WTC11 (cell line): ENCODE measurements around the gene KDF1.

Experiments
- E2F5 ChIP-seq: sonication (generic); formaldehyde crosslinking; IDR thresholded peaks from 2 replicates; pipeline ENCODE4 v1.8.1; 2022; ENCODE audit warnings: mild to moderate bottlenecking, moderate library complexity, missing genetic modification reagents
- HMGXB4 ChIP-seq: sonication (generic); formaldehyde crosslinking; IDR thresholded peaks from 2 replicates; pipeline ENCODE4 v1.8.1; 2023; ENCODE audit warnings: mild to moderate bottlenecking, moderate library complexity, missing genetic modification reagents
- TF ChIP-seq, protein P1 (sequence below): fragments of 200-600 bp; IDR thresholded peaks from 2 replicates; pipeline ENCODE4 v1.8.0; 2022; ENCODE audit warnings: antibody characterized with exemption

DNA sequence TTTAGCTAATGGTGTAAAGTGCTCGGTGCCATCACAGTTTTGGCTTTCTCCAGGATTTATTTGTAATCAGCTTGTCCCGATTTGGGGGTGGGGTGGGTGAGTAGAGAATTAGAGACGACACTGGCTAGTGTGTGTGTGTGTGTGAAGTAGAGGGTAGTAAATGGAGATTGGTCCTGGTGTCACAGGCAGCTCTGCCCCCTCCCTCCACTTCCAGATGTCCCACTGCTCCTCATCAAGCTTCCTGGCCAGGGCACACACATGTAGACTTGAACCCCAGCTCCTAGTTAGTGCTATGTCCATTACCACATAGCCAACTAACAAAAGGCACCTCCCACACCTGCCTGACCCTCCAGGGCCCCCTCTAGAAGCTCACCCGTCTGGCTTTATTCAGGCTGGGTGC is 36.4 kb upstream of the KDF1 start:
- TF ChIP-seq, protein P1, sequence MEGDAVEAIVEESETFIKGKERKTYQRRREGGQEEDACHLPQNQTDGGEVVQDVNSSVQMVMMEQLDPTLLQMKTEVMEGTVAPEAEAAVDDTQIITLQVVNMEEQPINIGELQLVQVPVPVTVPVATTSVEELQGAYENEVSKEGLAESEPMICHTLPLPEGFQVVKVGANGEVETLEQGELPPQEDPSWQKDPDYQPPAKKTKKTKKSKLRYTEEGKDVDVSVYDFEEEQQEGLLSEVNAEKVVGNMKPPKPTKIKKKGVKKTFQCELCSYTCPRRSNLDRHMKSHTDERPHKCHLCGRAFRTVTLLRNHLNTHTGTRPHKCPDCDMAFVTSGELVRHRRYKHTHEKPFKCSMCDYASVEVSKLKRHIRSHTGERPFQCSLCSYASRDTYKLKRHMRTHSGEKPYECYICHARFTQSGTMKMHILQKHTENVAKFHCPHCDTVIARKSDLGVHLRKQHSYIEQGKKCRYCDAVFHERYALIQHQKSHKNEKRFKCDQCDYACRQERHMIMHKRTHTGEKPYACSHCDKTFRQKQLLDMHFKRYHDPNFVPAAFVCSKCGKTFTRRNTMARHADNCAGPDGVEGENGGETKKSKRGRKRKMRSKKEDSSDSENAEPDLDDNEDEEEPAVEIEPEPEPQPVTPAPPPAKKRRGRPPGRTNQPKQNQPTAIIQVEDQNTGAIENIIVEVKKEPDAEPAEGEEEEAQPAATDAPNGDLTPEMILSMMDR = no peak
- TF ChIP-seq E2F5 (CRISPR knock-in tag) (no peak), HMGXB4 (CRISPR knock-in tag) (no peak)
